GM19467 (cell line): Measurements from ENCODE around the gene BBX.
"Not testable (repeated sequence)": the region's sequence is repeated elsewhere in the genome, so short reads cannot be mapped to it uniquely, and the experiment has no call there.

ENCODE experiments used
- ATAC-seq: cut with Tn5 transposase; IDR thresholded peaks from one replicate; pipeline ENCODE4 v1.9.1; 2021; ENCODE audit warnings: mild to moderate bottlenecking, moderate library complexity; ENCODE audit not compliant: unreplicated experiment

Gene BBX

GRCh38 chr3:107680698-107681097 is 157.9 kb downstream of the BBX start:
- no peak for ATAC-seq

DNA sequence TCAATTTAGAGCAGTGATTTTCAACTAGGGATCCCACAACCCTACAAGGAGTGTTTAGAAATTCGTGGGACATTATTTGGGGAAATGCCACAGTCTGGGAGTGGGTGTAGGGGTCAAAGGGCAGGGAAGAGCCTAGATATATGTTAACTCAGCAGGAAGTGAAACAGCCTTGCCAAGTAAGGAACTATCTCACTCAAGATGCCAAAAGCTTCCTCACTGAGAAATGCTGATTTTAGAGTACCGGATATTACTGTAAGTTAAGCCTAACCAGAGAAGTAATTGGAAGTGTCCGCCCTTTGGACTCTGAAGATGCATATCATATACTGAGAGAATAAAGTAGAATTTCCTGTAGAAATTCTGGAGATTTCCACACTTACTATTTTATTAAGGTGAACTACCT is 158.6 kb downstream of the BBX start:
- ATAC-seq: no peak

DNA sequence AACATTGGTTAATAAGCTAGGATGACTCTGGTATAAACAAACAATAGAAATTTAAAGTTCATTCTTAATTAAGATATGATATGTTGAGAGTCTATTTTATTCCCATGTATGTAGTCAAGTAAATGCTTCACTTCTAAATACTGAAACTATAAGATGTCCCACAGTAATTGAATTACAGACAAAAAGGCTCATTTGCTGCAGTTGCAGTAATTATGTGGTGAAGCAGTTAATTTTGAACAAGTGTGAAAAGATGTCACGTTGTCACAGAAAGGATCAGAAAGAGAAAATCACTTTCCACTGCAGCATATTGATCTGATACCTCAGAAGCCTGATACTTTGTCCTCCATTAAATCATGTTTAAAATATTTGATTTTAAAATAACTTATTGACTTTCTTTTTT is 159.8 kb downstream of the BBX start:
- ATAC-seq: no peak

- ATAC-seq: no peak
Observed at GRCh38 chr3:107683447-107683846, 160.7 kb downstream of the BBX start.

DNA sequence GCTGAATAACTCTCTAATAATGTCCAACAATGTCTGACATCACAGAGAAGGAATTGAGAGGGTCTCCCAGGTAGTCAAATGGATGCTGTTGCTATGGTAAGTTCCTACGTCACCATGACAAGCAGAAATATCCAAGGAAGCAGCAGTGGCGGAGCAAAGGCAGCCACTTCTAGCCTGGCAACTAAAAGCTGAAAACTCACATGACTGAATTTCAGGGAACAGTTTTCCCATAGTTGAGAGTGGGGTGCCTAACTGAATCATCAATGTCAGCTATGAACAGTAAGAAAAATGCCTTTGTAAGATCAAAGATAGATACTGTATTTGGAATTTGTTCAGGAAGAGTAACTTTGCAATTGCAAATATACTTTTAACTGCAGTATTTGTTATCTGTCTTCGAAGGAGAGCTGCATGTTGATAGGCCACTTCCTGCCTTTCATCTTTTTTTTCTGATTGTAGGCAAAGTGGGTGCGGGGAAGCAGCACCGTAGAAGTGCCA is 161.7 kb downstream of the BBX start:
- no peak for ATAC-seq

GRCh38 chr3:107685383-107685782 is 162.6 kb downstream of the BBX start:
- no peak for ATAC-seq

- ATAC-seq: no peak
Observed at GRCh38 chr3:107687056-107687581, 164.4 kb downstream of the BBX start.

DNA sequence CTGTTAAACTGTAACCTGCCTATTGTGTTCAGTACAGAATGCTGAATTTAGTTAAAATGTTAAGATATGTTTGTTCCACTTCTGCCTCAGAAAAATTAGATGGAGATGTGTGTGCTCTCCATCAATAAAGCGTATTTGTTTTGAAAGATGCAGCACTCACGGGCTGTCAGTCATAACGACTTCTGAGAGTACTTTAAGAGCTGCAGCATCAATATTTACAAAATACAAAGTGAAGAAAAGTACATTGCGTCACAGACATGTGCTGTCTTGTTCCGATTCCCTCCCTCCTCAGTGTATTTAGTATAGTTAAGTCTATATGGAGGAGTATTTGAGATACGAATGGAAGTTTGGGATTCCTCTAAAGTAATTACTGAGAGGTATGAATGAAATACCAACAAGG is 166.6 kb downstream of the BBX start:
- no peak for ATAC-seq

- peak; percentile 69 for ATAC-seq
Observed at GRCh38 chr3:107690522-107691138, 167.9 kb downstream of the BBX start.

DNA sequence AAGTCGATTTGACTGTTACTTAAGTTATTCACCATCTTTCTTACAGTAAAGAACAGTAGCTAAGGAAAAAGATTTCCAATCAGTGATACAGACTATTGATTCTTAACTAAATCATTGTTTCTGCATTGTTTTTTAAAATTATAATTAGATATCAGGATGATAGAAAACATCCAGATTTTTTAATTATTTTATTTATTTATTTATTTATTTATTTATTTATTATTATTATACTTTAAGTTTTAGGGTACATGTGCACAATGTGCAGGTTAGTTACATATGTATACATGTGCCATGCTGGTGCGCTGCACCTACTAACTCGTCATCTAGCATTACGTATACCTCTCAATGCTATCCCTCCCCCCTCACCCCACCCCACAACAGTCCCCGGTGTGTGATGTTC is 169.2 kb downstream of the BBX start:
- ATAC-seq: not testable (repeated sequence)

GRCh38 chr3:107697348-107697747 is 174.6 kb downstream of the BBX start:
- not testable (repeated sequence) for ATAC-seq

DNA sequence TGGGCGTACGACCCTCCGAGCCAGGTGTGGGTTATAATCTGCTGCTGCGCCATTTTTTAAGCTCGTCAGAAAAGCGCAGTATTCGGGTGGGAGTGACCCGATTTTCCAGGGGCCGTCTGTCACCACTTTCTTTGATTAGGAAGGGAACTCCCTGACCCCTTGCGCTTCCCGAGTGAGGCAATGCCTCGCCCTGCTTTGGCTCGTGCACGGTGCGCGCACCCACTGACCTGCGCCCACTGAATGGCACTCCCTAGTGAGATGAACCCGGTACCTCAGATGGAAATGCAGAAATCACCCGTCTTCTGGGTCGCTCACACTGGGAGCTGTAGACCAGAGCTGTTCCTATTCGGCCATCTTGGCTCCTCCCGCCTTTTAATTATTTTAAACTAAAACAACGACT is 175.1 kb downstream of the BBX start:
- not testable (repeated sequence) for ATAC-seq

- no peak for ATAC-seq
Observed at GRCh38 chr3:107699682-107700081, 176.9 kb downstream of the BBX start.

- no peak for ATAC-seq
Observed at GRCh38 chr3:107701299-107701698, 178.5 kb downstream of the BBX start.

DNA sequence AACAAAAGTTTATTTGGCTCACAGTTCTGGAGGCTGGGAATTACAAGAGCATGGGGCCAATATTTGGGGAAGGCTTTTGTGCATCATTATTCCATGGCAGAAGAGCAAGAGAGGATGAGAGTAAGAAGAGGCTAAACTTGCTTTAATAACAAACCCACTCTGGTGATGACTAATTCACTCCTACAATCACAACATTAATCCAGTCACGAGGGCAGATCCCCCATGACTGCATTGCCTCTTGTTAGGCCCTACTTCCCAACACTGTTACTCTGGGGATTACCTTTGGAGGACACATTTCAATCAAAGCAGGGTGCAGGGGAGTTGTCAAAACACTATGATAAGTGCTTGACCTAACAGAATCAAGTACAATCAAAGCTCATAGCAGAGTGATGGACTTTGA is 181.7 kb downstream of the BBX start:
- no peak for ATAC-seq

DNA sequence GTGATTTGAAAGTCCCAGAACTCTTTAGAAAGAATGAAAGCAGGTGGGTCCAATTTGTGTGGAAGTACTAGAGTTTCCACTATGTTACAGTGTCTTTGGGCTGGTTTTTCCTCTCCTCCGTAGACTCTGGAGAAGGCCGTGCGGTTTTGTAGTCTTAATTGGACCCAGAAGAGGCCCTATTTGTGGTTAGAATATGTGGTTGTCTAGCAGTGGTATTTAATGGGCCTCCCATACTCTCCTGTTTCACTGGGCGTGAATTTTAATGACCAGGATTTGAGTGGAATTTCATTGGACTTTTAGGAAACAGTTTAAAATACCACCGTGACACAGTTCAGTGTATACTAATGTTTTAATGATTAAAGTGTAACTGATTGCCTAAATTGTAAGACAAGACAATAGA is 182.3 kb downstream of the BBX start:
- ATAC-seq: no peak

DNA sequence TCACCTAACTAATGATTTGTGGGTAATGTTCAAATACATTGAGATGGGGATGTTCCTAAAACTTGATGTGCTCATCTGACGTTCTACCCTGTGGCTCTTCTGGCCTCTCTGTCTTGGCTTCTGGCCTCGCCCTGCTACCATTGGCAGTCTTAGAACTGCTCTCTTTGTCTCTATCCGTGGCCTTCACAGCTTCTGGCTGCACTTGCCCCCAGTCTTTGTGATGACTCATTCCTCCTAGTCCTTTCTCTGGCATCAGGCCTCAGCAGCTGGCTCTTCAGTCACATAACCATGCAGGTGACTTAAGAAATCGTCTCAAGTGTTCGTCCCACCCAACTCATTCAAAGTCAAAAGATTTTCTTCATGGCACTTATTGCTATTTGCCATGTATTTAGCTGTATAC is 188.1 kb downstream of the BBX start:
- ATAC-seq: no peak

DNA sequence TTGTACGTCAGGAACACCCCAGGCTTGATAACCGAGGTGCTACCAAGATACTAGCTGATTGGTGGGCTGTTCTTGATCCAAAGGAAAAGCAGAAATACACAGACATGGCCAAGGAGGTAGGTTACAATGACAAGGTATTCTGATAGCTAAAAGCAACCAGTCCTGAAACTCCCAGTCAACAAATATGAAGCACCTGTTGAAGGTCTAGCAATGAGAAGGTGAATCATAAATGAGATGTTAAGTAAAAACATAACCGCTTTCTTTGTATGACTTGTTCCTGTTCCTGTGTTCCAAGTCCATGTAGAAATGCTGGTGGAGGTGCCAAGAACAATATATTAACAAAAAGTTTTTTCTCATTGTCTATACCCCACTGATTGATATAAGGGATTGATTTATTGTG is 194.0 kb downstream of the BBX start:
- ATAC-seq: no peak

GRCh38 chr3:107718547-107718946 is 195.8 kb downstream of the BBX start:
- ATAC-seq: no peak

DNA sequence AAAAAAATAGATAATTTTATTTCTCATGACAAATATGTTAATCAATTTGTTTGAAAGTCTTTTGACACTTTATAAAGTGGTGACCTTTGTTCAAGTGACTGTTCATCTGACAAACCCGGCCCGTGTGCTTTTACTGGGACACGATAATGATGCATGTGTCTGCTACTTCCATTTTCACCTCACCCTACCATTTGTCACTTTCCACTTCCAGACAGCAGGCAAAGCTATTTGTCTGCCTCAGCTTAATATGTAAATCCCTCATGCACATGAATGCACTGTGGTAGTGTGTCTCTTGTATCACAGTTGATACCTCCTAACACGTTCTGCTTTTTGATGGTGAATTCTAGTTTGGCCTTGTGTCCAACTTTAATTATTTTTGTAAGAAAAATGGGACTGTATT is 204.3 kb downstream of the BBX start:
- no peak for ATAC-seq

DNA sequence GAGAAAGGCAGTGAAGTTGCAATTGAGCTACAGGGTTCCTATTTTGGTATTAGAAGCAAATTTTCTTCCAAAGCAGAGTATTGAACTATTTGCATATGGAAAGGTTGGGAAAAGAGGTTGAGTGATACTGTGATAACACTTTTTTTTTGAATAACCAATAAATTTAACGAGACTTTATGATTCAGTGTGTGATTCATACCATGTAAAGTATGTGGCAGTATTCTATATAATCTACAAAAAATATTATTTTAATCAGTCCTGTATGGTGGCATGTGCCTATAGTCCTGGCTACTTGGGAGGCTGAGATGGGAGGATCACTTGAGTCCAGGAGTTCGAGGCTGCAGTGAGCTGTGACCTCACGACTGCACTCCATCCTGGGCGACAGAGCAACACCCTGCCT is 206.9 kb downstream of the BBX start:
- ATAC-seq: no peak

- ATAC-seq: no peak
Observed at GRCh38 chr3:107734317-107734716, 211.6 kb downstream of the BBX start.

- no peak for ATAC-seq
Observed at GRCh38 chr3:107737914-107738313, 215.2 kb downstream of the BBX start.
